Tibial nerve (tissue), 4 donors: ENCODE results near the gene DKK2. TPM values are rescaled to one million over a fixed set of nuclear protein-coding genes. Genes with fewer than 3 reads are reported as not detected.
A peak's percentile ranks its signal among the peaks of the same experiment; 100 is the strongest.

Experiments used
- DNase-seq, 2 donors: peaks; one replicate each; pipeline ENCODE4 v3.0.0-alpha.2; 2019; ENCODE audit warnings: low spot score in 2 of 2
- H3K27ac ChIP-seq, 4 donors: fragments of 200-600 bp; sonication (generic) in 3 of 4; one replicate each; pipeline ENCODE4 v1.5.1; 2017 to 2019; ENCODE audit warnings: mild to moderate bottlenecking in 1 of 4
- H3K27me3 ChIP-seq, 2 donors: fragments of 200-600 bp; sonication (generic) in 1 of 2; one replicate each; pipeline versions ENCODE4 v1.5.1 to v1.6.0; 2017 to 2019
- H3K36me3 ChIP-seq, 3 donors: fragments of 200-600 bp; sonication (generic); one replicate each; pipeline ENCODE4 v1.5.1; 2018 to 2019
- H3K4me1 ChIP-seq, 4 donors: fragments of 200-600 bp; sonication (generic) in 3 of 4; one replicate each; pipeline ENCODE4 v1.5.1; 2017 to 2019
- H3K4me3 ChIP-seq, 4 donors: fragments of 200-600 bp; sonication (generic) in 3 of 4; one replicate each; pipeline ENCODE4 v1.5.1; 2017 to 2019; ENCODE audit warnings: mild to moderate bottlenecking in 1 of 4, moderate library complexity in 1 of 4
- H3K9me3 ChIP-seq, 4 donors: fragments of 200-600 bp; sonication (generic) in 3 of 4; one replicate each; pipeline ENCODE4 v1.5.1; 2017 to 2019
- CTCF ChIP-seq, 5 experiments: fragments of 200-600 bp in 3 of 5; fragments of 450-650 bp in 2 of 5; sonication (generic) in 3 of 5; IDR thresholded peaks; one replicate each; pipeline ENCODE4 v1.5.1; 2016 to 2019; ENCODE audit warnings: antibody characterized with exemption in 5 of 5, mild to moderate bottlenecking in 3 of 5, moderate library complexity in 2 of 5
- EP300 ChIP-seq, 2 donors: sonication (generic); formaldehyde crosslinking; IDR thresholded peaks; one replicate each; pipeline ENCODE4 v1.6.1; 2017; ENCODE audit warnings: antibody characterized with exemption in 2 of 2, mild to moderate bottlenecking in 1 of 2
- POLR2A ChIP-seq, 2 donors: fragments of 450-650 bp; IDR thresholded peaks; one replicate each; pipeline ENCODE4 v1.6.1; 2017; ENCODE audit warnings: antibody characterized with exemption in 2 of 2, mild to moderate bottlenecking in 2 of 2, moderate library complexity in 2 of 2
- WGBS, 2 donors: methylation state at CpG; one replicate each; pipeline ENCODE4 v1.1.5; 2018; 5-methylcytosine and 5-hydroxymethylcytosine counted together
- total RNA-seq, 4 donors: library from RNA; depleted of rRNA; stranded (reverse); fragments of >200 nt; gene quantifications; one replicate each; pipeline ENCODE4 v1.1.0, GENCODE V29; 2016

Gene DKK2
- total RNA-seq, 4 donors from 2014 or later, result 5.4 to 18.4 (median 15.3) TPM

GRCh38 chr4:107017443-107018343 is 18.4 kb downstream of the DKK2 start:
- Histone ChIP-seq H3K4me3 (no peak overlapping the region), H3K36me3 (no peaks in the 10 kb centered on the region), H3K27me3 (no peaks in the 10 kb centered on the region), H3K9me3 (no peaks in the 10 kb centered on the region), H3K27ac (peak overlapping the region in 1 of 4 donors; percentile 34), H3K4me1 (no peaks in the 10 kb centered on the region)
- 59 to 64% methylated on average over 7 of the region's 7 CpGs for WGBS, 2 donors
- no peak for DNase-seq
- TF ChIP-seq POLR2A (IDR thresholded peaks at IDR 0.05) (no peak), EP300 (IDR thresholded peaks at IDR 0.05) (no peak), CTCF (IDR thresholded peaks at IDR 0.05) (no peak)

DNA sequence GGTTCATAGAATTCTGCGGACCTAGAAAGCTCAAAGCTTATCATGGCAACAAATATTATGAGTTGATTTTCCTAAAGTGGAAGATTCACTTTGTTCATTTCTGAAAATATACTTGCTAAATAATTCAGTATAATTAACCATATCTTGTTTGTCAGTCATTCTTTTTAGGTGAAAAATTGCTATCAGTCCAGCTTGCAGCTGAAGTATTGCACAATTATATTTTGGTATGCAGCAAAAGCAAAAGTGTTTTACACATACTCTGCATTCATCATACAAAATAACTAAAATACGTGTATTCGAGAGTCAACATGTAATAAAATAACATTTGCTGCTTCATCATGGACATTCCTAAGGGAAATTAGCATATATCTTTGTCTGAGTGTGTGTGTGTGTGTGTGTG is 24.8 kb downstream of the DKK2 start:
- H3K36me3 ChIP-seq, result no peaks in the 10 kb centered on the region
- H3K9me3 ChIP-seq, result no peaks in the 10 kb centered on the region
- no peak overlapping the region for H3K4me3 ChIP-seq
- WGBS, 2 donors, result 49 to 52% methylated on average over 3 of the region's 3 CpGs
- DNase-seq, result no peak
- no peak overlapping the region for H3K27ac ChIP-seq
- H3K4me1 ChIP-seq, result no peaks in the 10 kb centered on the region
- TF ChIP-seq CTCF (IDR thresholded peaks at IDR 0.05) (no peak), POLR2A (IDR thresholded peaks at IDR 0.05) (no peak), EP300 (IDR thresholded peaks at IDR 0.05) (no peak)
- no peaks in the 10 kb centered on the region for H3K27me3 ChIP-seq

GRCh38 chr4:107009196-107009968 is 26.7 kb downstream of the DKK2 start:
- H3K36me3 ChIP-seq, result no peaks in the 10 kb centered on the region
- H3K27ac ChIP-seq, result no peak overlapping the region
- H3K4me1 ChIP-seq, result no peaks in the 10 kb centered on the region
- H3K27me3 ChIP-seq, result no peaks in the 10 kb centered on the region
- WGBS, 2 donors, result 65 to 66% methylated on average over 3 of the region's 3 CpGs
- TF ChIP-seq CTCF (IDR thresholded peaks at IDR 0.05) (no peak), POLR2A (IDR thresholded peaks at IDR 0.05) (no peak), EP300 (IDR thresholded peaks at IDR 0.05) (no peak)
- H3K4me3 ChIP-seq, result no peak overlapping the region
- DNase-seq, result no peak
- no peaks in the 10 kb centered on the region for H3K9me3 ChIP-seq

- TF ChIP-seq POLR2A (IDR thresholded peaks at IDR 0.05) (no peak), EP300 (IDR thresholded peaks at IDR 0.05) (no peak), CTCF (IDR thresholded peaks at IDR 0.05) (no peak)
- Histone ChIP-seq H3K9me3 (no peaks in the 10 kb centered on the region), H3K27ac (no peak overlapping the region), H3K4me3 (no peak overlapping the region), H3K4me1 (no peaks in the 10 kb centered on the region), H3K27me3 (no peaks in the 10 kb centered on the region), H3K36me3 (no peaks in the 10 kb centered on the region)
- WGBS, 2 donors, result 87 to 90% methylated on average over 2 of the region's 2 CpGs
- no peak for DNase-seq
Observed at GRCh38 chr4:107008115-107008514, 28.0 kb downstream of the DKK2 start.

GRCh38 chr4:107006218-107006617 is 29.9 kb downstream of the DKK2 start:
- H3K36me3 ChIP-seq, result no peaks in the 10 kb centered on the region
- no peak overlapping the region for H3K27ac ChIP-seq
- TF ChIP-seq CTCF (IDR thresholded peaks at IDR 0.05) (no peak), POLR2A (IDR thresholded peaks at IDR 0.05) (no peak), EP300 (IDR thresholded peaks at IDR 0.05) (no peak)
- H3K4me3 ChIP-seq, result no peak overlapping the region
- H3K27me3 ChIP-seq, result no peaks in the 10 kb centered on the region
- H3K4me1 ChIP-seq, result no peaks in the 10 kb centered on the region
- no peaks in the 10 kb centered on the region for H3K9me3 ChIP-seq
- no peak for DNase-seq
